ENCODE results near the gene ANKAR. TPM values are rescaled to one million over a fixed set of nuclear protein-coding genes. Genes with fewer than 3 reads are reported as not detected.

Gene ANKAR, protein sequence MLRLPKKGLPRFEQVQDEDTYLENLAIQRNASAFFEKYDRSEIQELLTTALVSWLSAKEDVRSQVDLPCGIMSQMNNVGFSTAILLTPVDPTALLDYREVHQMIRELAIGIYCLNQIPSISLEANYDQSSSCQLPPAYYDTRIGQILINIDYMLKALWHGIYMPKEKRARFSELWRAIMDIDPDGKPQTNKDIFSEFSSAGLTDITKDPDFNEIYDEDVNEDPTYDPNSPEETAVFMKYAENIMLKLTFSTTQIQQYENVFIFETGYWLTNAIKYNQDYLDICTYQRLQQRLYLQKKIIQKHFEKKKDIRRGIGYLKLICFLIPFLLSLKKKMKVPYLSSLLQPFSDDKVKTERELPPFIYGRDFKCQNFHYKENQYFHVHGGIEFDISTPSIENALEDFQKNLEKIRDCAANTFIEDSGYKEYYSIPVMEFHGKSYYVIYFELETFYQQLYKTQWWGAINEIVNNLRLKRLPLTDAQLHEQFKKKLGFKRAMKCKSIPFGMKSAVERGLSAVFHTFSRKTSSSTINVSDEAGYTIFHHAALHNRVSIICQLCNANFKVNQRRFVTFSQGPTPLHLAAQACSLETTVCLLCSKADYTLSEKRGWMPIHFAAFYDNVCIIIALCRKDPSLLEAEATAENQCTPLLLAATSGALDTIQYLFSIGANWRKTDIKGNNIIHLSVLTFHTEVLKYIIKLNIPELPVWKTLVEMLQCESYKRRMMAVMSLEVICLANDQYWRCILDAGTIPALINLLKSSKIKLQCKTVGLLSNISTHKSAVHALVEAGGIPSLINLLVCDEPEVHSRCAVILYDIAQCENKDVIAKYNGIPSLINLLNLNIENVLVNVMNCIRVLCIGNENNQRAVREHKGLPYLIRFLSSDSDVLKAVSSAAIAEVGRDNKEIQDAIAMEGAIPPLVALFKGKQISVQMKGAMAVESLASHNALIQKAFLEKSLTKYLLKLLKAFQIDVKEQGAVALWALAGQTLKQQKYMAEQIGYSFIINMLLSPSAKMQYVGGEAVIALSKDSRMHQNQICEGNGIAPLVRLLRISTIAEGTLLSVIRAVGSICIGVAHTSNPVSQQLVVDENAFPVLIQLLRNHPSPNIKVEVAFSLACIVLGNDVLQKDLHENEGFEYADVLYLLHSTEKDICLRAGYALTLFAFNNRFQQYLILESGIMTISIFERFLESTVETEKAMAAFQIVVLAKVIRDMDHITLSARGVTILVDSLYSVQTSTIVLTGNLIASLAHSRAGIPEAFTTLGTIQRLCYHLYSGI (N-terminal part only)
- polyA plus RNA-seq (2011; rRNA removed) (1.9 and 2.4 TPM in 2 replicates), polyA minus RNA-seq (2011; rRNA and poly(A)+ RNA removed) (2.5 and 3.1 TPM in 2 replicates)

GRCh38 chr2:189674374-189675112 is at the start of gene ANKAR:
Gene ANKAR (plus strand): TSS chr2:189674670. CDS start chr2:189676491, 1,821 bp downstream.
- Histone ChIP-seq H3K36me3 (ENCODE audit: control insufficient read depth, insufficient read depth, low read length) (no peaks in the 10 kb centered on the region), H3K27me3 (ENCODE audit: control insufficient read depth, insufficient read depth, low read length) (no peaks in the 10 kb centered on the region), H3K4me3 (ENCODE audit: low read depth, low read length) (peak within 1 kb of the TSS; percentile 52)
- DNase-seq (ENCODE audit: low read depth), result peak; percentile 61
- ChIA-PET CTCF (interaction anchor here (0.7 to 7.9 kb wide), 17 partner anchors 9 to 646 kb away, joined by 3 to 76 read pairs (median 4); partner anchors contain the start of genes ASNSD1 and OSGEPL1), POLR2A (no interaction called here)
- TF ChIP-seq, protein P1, sequence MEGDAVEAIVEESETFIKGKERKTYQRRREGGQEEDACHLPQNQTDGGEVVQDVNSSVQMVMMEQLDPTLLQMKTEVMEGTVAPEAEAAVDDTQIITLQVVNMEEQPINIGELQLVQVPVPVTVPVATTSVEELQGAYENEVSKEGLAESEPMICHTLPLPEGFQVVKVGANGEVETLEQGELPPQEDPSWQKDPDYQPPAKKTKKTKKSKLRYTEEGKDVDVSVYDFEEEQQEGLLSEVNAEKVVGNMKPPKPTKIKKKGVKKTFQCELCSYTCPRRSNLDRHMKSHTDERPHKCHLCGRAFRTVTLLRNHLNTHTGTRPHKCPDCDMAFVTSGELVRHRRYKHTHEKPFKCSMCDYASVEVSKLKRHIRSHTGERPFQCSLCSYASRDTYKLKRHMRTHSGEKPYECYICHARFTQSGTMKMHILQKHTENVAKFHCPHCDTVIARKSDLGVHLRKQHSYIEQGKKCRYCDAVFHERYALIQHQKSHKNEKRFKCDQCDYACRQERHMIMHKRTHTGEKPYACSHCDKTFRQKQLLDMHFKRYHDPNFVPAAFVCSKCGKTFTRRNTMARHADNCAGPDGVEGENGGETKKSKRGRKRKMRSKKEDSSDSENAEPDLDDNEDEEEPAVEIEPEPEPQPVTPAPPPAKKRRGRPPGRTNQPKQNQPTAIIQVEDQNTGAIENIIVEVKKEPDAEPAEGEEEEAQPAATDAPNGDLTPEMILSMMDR (IDR thresholded peaks at IDR 0.05; ENCODE audit: insufficient read depth, low read depth, low read length), result peak; percentile 70

- ChIA-PET POLR2A (no interaction called here), CTCF (interaction anchor here (0.9 to 2.4 kb wide), 2 partner anchors 10 to 12 kb away, joined by 3 to 10 read pairs; no protein-coding TSS in a partner anchor)
- no peaks in the 10 kb centered on the region for H3K36me3 ChIP-seq (ENCODE audit: control insufficient read depth, insufficient read depth, low read length)
- H3K4me3 ChIP-seq (ENCODE audit: low read depth, low read length), result no peak overlapping the region
- DNase-seq (ENCODE audit: low read depth), result no peak
- H3K27me3 ChIP-seq (ENCODE audit: control insufficient read depth, insufficient read depth, low read length), result no peaks in the 10 kb centered on the region; the same call in 1 of the 2 replicates
- TF ChIP-seq, protein P1 (IDR thresholded peaks at IDR 0.05; ENCODE audit: insufficient read depth, low read depth, low read length), result no peak
Measured at GRCh38 chr2:189625636-189626035, 48.8 kb upstream of the ANKAR start.

- ChIA-PET CTCF (interaction anchor here (2.4 kb wide), 1 partner anchor 14 kb away, joined by 10 read pairs; no protein-coding TSS in a partner anchor), POLR2A (no interaction called here)
- DNase-seq (ENCODE audit: low read depth), result no peak
- Histone ChIP-seq H3K36me3 (ENCODE audit: control insufficient read depth, insufficient read depth, low read length) (no peaks in the 10 kb centered on the region), H3K27me3 (ENCODE audit: control insufficient read depth, insufficient read depth, low read length) (no peaks in the 10 kb centered on the region; the same call in 1 of the 2 replicates), H3K4me3 (ENCODE audit: low read depth, low read length) (no peak overlapping the region)
- TF ChIP-seq, protein P1 (IDR thresholded peaks at IDR 0.05; ENCODE audit: insufficient read depth, low read depth, low read length), result no peak
Measured at GRCh38 chr2:189627789-189628188, 46.7 kb upstream of the ANKAR start.

GRCh38 chr2:189628817-189629530 is 45.5 kb upstream of the ANKAR start:
- ChIA-PET POLR2A (no interaction called here), CTCF (interaction anchor here (0.7 to 1.7 kb wide), 4 partner anchors 13 to 102 kb away, joined by 3 to 8 read pairs (median 4); no protein-coding TSS in a partner anchor)
- H3K4me3 ChIP-seq (ENCODE audit: low read depth, low read length), result no peak overlapping the region
- TF ChIP-seq, protein P1 (IDR thresholded peaks at IDR 0.05; ENCODE audit: insufficient read depth, low read depth, low read length), result no peak
- no peak for DNase-seq (ENCODE audit: low read depth)
- no peaks in the 10 kb centered on the region for H3K36me3 ChIP-seq (ENCODE audit: control insufficient read depth, insufficient read depth, low read length)
- H3K27me3 ChIP-seq (ENCODE audit: control insufficient read depth, insufficient read depth, low read length), result no peaks in the 10 kb centered on the region; the same call in 1 of the 2 replicates

Data from BJ (cell line).